ENCODE measurements around the gene CEND1.

CEND1 gene

DNA sequence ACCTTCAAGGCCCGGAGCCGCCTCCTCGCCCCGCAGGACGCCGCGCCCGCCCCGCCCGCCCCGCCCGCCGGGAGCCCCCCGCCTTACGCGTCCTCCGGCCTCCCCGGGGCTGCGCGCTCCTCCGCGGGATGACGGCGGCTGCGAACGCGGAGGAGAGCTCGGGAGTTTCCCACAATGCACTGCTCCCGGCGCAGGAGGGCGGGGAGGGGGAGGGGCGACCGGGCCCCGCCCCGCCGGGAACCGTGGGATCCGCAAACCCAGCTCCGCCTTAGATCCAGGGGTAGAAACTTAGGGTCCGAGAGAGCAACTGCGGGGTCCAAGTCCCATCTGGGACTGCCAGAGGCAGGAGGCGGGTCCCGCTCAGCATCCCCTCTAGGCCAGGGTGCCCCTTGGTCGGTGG lies at the start of gene CEND1:
TSS of gene CEND1 (minus strand) at position 148 of the 400 bp plus-strand sequence. CDS start 1,514 bp downstream, outside the sequence.
- DNase-seq: no peak

DNA sequence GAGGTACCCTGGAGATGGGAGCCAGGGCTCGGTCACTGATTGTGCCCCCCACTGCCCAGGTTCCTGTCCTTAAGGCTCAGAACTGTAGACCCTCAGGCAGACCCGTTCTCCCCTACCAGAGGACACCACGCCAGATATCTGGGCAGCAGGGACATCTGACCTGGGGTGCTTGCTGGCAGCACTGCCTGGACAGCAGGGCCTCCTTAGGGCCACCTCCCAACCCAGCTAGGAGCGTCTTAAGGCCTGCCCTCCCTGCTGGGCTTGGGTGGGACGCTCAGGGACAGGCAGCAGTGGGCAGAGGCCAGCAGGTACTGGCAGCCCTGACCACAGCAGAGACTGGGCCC lies 49.4 kb upstream of the CEND1 start:
- DNase-seq: no peak

DNA sequence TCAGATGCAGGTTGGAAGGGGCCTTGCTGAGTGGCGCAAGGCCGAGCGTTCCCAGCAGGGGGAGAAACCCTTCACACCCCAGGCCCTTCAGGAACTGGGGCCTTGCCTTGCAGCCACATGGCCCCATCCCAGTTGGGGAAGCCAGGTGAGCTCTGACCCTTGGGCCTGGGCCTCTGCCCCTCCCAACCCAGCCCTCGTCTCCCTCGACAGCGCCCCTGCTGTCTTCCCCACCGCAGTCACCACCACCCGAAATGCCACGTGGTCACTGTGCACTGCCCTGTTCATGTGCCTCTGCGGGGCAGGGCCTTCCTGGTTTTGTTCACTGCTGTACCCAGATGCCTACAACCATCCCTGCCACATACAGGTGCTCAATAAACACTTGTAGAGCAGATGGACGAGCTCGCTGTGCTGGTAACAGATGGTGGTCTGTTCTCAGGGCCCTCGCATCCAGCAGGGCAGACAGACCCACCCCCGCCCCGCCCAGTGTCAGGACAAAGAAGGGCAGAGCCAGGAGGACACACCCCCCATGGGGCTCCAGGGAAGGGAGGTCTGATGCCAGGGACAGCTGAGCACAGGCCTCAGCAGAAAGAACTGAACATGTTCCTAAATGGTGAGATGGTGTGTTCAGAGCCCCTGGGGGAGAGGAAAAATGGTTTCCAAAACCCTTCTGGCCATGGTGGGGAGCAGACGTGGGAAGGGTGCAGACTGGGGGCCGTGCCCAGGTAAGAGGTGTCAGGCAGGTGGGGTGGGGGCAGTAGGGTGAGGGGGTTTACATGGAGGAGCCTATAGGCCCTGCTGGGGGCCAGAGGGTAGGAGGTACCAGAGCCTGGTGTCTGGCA lies 48.8 kb upstream of the CEND1 start:
- no peak for DNase-seq

DNA sequence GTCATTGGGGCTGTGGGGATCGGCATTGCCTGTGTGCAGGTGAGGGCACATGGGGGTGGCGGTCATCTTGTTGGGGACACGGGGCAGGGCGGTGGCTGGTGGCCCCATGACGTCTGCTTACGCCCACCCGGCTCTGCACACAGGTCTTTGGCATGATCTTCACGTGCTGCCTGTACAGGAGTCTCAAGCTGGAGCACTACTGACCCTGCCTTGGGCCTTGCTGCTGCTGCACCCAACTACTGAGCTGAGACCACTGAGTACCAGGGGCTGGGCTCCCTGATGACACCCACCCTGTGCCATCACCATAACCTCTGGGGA lies 48.1 kb upstream of the CEND1 start:
- no peak for DNase-seq

DNA sequence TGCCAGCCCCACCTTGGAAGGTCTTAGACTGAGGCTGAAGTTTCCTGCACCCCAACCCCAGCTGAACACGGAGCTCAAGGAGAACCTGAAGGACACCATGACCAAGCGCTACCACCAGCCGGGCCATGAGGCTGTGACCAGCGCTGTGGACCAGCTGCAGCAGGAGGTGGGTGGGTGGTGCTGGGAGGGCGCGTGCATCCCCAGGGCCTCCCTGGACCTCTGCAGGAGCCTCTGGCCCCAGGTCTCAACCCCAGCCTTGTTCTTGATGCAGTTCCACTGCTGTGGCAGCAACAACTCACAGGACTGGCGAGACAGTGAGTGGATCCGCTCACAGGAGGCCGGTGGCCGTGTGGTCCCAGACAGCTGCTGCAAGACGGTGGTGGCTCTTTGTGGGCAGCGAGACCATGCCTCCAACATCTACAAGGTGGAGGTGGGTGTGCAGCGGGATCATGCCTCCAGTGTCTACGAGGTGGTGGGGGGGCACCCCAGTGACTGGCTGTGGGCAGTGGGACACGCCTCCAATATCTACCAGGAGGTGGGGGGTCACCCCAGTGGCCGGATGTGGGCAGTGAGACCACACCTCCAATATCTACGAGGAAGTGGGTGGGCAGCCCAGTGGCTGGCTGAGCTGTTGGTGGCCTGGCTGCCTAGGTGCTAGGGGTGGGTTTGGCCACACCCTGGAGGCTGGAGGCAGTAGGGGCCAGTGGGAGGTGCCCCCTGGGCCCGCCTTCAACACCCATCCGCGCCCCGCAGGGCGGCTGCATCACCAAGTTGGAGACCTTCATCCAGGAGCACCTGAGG lies 47.5 kb upstream of the CEND1 start:
- DNase-seq: no peak

DNA sequence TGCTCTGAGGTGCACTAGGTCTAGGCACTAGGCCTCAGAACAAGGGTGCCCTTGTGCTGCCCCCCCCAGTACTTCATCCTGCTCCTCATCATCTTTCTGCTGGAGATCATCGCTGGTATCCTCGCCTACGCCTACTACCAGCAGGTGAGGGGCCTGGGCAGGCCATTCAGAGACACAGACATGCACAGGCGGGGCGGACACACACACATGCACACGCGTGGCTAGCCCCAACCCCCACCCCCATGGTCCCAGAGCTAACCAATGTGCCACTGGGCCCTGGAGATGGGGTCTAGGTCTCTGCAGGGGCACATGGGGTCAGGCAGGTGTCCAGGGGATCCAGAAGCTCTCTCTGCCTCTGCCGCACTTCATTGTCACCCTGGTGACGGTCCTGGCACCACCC lies 46.8 kb upstream of the CEND1 start:
- no peak for DNase-seq

DNA sequence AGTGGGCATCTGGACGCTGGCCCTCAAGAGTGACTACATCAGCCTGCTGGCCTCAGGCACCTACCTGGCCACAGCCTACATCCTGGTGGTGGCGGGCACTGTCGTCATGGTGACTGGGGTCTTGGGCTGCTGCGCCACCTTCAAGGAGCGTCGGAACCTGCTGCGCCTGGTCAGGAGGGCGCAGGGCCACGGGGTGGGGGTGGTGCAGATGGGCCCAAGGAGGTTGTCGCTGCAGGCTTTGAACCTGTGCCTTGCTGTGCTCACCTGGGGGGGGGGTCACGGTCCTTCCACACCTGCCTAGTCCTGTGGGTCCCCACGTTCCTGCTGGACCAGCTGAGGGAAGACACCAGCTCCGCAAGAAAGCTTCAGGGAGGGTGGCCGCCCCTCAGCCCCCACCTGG lies 46.4 kb upstream of the CEND1 start:
- no peak for DNase-seq

DNA sequence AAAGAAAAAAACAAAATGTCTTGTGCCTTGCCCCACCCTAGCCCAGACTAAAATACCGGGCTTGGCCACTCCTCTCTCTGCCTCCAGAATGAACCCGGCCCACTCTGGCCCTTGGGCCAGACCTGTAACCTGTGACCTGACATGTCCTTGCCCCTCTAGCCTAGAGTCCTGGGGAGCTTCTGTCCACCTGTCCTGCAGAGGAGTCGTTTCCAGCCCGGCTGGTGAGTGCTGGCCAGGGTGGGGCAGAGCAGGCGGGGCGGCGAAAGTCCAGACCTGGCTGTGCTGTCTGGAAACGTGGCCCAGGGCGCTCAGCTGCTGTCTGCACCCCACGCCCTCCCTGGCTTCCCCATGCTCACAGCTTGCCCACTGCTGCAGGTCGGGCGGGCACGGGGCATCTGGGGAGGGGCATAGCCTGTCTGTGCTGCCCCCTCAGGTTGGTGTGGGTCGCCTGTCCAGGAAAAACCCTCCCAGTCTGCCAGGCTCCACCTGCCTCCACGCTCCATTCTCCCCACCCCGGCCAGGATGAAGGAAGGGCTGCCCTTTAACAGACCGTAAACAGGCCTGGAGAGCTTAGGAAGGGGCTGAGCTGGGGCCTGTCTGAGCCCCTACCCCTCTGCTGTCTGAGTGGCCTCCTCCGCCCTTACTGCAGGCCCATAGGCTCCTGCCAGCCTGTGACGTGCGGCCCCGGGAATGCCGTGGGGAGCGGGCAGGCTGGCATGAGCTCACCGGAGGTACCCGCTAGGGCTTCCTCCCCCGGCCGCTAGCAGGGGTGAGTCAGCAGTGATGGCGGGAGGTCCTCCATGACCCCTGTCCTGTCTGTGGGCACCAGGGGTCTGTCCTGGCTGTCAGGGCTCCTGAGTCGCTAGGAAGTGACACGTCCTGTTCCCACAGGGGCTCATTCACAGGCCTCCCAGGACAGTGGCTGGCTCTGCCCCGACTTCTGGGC lies 44.8 kb upstream of the CEND1 start:
- DNase-seq: no peak

DNA sequence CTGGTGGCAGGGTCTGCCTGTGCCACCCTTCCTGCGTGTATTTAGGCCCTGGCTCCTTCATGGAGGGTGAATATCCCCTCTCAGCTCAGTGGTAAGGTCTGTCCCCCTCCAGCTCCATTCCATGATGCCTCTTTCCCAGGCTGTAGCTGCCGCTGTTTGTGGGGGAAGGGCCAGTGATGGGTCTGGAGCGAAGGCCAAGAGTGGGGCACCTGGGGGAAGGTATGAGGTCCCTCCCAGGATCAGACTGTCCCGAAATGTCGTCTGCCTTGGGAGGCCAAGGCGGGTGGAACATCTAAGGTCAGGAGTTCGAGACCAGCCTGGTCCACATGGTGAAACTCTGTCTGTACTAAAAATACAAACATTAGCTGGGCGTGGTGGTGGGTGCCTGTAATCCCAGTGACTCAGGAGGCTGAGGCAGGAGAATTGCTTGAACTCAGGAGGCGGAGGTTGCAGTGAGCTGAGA lies 44.0 kb upstream of the CEND1 start:
- DNase-seq: no peak

DNA sequence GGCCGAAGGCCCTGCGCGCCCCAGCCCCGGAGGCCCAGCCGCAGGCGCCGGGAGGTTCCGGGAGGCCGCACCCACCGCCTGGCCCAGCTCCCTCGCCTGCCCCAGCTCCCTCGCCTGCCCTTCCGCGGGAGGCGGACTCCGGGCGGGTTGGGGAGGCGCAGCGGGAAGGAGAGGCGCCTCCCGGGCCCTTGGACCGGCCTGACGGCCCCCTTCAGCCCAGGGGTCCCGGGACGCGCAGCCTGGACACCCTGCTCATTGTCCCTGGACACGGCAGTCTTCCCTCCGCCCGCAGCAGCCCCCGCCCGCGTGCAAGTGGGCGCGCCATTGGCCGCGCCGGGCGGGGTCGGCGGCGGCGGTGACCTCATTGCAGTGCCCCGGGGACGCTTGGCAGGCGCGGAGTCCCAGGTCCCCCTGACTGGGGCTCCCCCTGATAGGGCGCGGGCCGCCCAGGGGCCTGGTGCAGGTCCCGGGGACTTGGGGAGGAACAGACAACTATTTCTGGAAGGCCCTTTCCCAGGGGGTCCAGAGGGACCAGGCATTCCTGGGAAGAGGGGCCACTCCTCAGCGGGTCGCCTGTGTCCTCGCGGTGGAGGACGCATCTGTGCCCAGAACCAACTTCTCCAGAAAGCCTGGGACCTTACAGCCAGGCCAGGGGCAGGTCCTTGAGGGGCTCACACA lies 43.4 kb upstream of the CEND1 start:
- DNase-seq: no peak

DNA sequence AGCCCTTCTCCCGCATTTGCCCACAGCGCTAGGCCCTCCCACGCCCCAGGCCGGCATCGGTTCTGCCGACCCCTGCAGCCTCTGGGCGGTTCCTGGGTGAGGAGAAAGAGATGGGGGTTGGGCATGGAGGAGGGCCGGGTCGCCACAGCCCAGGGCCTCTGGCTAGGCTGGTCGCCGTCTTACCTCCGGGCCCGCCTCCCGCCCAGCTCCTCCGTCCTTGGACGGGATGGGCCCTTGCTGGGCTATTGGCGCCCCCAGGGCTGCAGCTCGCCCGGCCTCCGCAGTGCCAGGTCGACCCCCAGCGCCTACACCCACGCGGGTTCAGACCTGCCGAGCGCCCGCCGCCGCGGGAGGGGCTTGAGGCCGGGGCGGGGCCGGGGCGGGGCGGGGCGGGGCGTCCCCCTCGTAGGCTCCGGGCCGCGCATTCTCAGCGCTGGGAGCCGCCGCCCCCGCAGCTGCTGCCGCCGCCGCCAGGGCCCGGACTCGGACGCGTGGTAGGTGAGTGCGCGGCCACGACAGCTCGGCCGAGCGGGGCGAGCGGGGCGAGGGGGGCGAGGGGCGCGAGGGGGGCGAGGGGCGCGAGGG lies 42.7 kb upstream of the CEND1 start, which contains the start of gene CD151:
TSS of gene CD151 (plus strand) at position 424 of the 585 bp plus-strand sequence. CDS start 3,118 bp downstream, outside the sequence.
- DNase-seq: no peak

DNA sequence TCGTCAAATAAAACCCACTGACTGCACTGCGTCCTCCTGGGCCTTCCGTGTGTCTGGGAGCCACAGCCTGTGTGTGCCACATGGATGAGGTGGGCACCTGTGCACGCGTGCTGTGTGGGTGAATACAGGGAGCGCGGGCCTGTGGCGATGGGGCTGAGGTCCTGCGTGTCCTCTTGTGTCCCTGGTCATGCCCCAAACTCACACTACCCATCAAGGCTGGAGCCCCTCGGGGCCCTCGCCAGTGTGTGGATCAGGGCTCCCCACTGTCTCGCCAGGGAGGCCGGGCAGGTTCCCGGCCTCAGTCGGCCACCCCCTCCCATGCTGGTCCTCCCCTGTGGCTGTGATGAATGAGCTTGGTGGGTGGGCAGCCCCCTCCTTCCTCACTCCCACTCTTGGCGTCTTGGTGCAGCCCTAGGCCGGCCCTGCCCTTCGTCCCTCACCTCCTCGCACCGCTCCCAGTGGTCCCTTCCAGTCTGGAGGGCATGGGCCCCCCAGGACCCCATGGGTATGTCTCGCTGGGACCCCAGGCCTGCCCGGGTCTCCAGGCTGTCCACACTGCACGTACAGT lies 42.2 kb upstream of the CEND1 start:
- DNase-seq: no peak

DNA sequence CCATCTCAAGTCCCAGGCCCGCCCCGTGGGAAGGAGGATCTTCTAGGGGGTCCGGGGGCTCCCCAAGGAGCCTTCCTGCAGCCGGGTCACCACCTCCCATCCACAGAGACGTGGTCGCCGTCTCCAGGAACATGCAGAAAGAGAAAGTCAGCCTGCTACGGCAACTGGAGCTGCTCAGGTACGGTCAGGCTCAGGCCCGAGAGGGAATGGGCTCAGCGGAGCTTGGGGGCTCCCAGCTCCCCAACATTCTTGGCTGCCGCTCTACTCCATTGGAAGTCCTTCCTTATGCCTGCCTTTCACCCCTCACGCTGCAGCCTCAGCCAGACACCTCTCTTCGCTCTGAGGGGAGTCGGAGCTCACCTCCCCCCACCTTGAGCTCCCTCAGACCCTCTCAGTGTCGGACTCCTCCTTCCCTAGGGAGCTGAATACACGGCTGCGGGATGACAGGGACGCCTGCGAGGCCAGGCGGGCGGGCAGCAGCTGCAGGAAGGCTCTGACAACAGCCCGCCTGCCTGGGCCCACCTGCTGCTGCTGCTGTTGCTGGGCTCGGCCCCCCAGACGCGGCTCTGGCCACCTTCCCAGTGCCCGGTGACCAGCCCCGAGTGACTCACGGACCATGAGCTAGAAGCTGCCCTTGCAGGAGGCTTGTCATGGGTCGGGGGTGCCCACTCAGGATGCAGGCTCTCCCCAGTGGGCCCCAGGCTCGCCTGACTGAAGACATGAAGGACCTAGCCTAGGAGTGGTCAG lies 41.4 kb upstream of the CEND1 start:
- no peak for DNase-seq

DNA sequence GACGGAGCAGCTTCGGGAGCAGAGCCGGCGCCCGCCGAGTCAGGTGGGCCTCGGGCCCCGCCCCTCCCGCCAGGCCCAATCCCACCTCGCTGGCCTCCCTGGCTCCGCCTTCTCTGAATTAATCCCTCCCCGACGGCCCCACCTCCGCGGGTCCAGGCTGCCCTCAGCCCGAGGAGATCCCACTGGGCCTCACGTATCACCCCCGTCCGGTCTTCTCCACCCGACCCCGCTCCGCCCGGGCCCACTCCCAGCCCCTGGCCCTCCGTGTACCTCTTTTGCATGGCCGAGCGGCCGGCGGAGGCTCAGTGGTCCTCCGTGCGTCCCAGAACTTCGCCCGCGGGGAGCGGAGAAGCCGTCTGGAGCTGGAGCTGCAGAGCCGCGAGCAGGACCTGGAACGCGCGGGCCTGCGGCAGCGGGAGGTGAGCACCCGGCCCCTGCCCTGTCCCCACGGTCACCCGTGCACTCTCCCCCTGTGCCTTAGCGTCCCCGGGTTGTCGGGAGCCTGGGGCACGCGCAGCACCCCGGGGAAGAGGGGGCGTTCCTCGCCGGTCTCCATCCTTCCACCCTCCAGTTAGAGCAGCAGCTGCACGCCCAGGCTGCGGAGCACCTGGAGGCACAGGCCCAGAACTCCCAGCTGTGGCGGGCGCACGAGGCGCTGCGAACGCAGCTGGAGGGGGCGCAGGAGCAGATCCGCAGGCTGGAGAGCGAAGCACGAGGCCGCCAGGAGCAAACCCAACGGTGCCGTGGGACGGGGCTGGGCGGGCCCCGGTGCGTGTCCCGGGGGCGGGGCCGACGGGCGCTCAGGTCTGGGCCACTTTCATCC lies 40.6 kb upstream of the CEND1 start:
- no peak for DNase-seq

DNA sequence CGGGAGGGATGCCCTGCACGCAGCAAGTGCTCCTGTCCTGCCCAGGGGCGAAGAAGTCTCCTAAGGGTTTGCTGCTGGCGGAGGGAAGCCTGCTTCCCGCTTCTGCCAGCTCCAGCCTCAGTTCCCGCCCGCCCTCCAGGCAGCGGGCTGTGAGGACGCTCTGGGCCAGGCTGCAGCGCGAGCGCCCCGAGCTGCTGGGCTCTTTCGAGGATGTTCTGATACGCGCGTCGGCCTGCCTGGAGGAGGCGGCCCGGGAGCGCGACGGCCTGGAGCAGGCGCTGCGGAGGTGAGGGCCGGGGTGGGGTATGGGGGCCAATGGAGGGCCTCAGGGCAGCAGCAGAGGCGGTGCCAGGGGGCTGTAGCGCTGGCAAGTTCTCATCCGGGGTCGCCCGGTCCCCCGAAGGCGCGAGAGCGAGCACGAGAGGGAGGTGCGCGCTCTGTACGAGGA lies 40.0 kb upstream of the CEND1 start:
- no peak for DNase-seq

DNA sequence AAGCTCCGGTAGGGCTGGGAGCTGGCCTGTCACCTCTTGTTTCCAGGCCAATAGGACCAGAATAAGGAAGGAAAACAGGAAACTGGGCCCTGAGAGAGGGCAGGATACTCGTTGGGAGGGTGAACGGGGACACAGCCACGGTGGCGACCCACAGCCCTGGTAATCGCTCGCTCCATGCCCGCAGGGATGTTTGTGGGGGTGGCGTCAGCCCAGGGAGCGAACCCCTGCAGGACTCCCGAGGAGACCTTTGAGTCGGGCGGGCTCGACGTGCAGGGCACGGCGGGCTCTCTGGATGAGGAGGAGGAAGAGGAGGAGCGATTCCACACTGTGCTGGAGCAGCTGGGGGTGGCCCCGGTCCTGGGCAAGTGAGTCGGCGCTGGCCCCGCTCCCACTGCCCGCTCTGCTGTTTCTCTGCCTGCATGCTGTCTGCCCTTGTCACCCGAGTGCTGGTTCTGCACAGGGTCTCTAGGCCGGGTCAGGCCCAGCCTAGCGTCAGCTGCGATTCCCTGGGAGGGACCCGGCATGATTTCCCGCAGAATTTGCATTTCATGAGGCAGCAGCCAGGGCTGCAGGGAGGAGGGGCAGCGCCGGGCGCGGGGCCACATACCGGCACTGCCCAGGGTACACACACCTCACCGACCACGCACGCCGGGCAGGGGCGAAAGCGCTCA lies 39.4 kb upstream of the CEND1 start:
- no peak for DNase-seq

DNA sequence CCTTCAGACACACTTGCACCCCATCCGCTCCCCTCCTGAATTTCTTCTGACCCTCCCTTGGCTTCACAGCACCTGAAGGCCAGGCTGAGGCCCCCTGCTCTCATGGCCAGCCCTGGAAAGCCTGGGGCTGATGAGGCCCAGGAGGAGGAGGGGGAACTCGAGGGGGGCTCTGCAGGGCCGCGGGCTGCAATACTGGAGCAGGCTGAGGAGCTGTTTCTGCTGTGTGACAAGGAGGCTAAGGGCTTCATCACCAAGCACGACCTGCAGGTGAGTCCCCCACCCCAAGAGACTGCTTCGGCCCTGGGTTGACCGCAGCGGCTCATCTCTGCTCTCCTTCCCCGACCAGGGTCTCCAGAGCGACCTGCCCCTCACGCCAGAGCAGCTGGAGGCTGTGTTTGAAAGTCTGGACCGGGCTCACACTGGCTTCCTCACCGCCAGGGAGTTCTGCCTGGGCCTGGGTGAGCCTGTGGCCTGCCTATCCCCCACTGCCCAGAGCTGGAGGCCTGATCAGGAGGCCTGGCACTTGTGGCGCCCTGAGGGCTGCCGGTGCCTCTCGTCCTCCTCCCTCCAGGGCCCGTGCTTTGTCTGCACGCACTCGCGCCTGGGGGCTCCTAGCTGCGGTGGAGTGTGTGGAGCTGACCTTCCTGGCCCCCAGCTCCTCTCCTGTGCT lies 38.8 kb upstream of the CEND1 start:
- no peak for DNase-seq

DNA sequence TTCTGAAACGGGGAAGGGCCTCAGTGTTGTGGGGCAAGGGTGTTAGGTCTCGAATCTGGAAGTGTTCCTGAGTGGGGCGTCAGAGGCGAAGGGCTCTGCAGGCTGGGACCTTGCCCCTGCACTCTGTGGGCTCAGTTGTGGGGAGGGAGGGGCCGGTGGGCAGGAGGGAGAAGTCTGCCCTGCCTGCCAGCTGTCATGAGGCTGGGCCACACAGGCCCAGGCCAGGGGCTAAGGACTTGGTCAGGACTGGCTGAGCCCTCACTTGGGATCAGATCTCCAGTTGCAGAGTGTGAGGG lies 38.0 kb upstream of the CEND1 start, which contains the start of gene CRACR2B:
TSS of gene CRACR2B (plus strand) at position 23 of the 296 bp plus-strand sequence. CDS start 689 bp downstream, outside the sequence.
- no peak for DNase-seq
